Measurements from ENCODE around the gene TMBIM6.
"Not testable (repeated sequence)": the region's sequence is repeated elsewhere in the genome, so short reads cannot be mapped to it uniquely, and the experiment has no call there.

TMBIM6 gene

DNA sequence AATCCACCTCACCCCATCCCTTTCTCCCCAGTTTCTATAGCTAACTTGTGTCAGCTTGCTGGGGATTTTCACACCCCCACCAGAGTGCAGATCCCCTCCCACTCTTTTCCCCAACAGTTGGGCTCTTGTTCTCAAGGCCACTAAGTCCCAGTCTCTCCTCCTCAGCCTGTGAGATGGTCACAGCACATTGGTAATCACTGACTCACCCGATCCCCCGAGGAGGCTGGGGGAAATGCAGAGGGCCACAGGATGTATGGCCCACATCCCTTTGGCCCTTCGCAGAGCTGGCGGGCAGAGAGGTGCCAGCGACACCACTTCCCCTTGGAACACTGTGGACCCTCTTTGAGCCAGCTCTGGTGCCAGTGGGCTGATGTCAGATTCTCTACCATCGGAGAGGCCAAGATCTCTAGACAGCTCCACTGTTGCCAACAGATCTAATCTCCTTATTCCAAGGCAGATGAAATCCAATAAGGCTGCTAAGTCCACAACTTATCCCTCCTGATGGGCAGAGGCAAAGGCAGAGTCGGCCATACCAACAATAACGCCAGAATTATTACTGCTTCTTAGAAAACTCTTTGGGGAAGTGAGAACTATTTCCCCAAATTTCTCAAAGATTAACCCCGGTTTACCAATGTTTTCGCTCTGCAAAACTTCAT lies 35.8 kb upstream of the TMBIM6 start:
- H3K27ac ChIP-seq (ENCODE audit: insufficient read depth, low read depth, low read length, poor library complexity, severe bottlenecking) = no peak overlapping the region
- WGBS, 2 experiments = 42 to 55% methylated on average over 10 of the region's 10 CpGs
- peak overlapping the region; percentile 68 for H3K4me3 ChIP-seq (ENCODE audit: insufficient read depth, low read depth, low read length)

DNA sequence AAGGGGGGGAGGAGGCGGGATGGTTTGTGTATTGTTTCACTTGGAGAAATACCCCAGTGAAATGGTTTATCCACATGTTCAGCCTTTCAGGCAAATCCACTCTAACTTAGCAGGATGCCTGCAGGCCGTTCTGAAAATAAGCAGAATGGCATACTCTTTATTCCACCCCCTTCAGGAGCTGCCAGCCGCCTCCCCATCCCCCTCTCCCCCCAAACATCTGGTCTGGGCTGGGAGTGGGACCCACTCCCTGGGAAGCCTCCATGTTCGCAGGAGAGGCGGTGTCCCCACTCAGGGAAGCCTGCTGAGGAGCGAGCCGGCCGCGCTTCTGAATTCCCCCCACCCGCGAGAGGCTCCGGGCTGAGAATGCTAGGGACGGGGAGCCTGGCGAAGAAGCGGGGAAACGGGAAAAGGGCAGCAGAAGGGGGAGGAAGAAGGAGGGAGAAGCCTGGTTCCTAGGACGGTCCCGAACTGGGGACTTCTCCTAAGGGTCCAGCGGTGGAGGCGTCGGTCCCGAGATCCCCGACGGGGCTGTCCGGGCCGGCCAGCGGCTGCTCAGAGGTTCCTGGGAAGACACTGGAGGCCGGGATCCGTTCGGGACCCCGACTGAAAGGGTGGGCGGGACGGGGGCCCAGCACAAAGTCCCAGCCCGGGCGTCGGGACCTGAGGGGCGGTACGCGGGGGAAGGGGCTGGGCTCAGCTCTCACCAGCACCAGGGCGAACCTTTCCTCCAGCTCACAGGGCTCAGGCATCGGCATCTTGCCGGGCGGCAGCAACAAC lies 34.8 kb upstream of the TMBIM6 start:
- WGBS, 2 experiments = 1% methylated on average over 43 of the region's 43 CpGs
- Histone ChIP-seq H3K27me3 (ENCODE audit: control insufficient read depth, insufficient read depth, low read length, poor library complexity, severe bottlenecking) (peaks cover 24% of the 10 kb centered on the region), H3K36me3 (ENCODE audit: control insufficient read depth, insufficient read depth, low read length) (no peaks in the 10 kb centered on the region), H3K9me3 (ENCODE audit: control insufficient read depth, low read length) (no peaks in the 10 kb centered on the region), H3K27ac (ENCODE audit: insufficient read depth, low read depth, low read length, poor library complexity, severe bottlenecking) (no peak overlapping the region), H3K4me1 (ENCODE audit: control insufficient read depth, insufficient read depth, low read length) (peaks cover 18% of the 10 kb centered on the region), H3K4me3 (ENCODE audit: insufficient read depth, low read depth, low read length) (peak overlapping the region; percentile 68)

More for the DNA sequence above, 35.8 kb upstream of the TMBIM6 start:
- peaks cover 18% of the 10 kb centered on the region for H3K4me1 ChIP-seq (ENCODE audit: control insufficient read depth, insufficient read depth, low read length)
- H3K9me3 ChIP-seq (ENCODE audit: control insufficient read depth, low read length) = no peaks in the 10 kb centered on the region
- peaks cover 24% of the 10 kb centered on the region for H3K27me3 ChIP-seq (ENCODE audit: control insufficient read depth, insufficient read depth, low read length, poor library complexity, severe bottlenecking)
- no peaks in the 10 kb centered on the region for H3K36me3 ChIP-seq (ENCODE audit: control insufficient read depth, insufficient read depth, low read length)

DNA sequence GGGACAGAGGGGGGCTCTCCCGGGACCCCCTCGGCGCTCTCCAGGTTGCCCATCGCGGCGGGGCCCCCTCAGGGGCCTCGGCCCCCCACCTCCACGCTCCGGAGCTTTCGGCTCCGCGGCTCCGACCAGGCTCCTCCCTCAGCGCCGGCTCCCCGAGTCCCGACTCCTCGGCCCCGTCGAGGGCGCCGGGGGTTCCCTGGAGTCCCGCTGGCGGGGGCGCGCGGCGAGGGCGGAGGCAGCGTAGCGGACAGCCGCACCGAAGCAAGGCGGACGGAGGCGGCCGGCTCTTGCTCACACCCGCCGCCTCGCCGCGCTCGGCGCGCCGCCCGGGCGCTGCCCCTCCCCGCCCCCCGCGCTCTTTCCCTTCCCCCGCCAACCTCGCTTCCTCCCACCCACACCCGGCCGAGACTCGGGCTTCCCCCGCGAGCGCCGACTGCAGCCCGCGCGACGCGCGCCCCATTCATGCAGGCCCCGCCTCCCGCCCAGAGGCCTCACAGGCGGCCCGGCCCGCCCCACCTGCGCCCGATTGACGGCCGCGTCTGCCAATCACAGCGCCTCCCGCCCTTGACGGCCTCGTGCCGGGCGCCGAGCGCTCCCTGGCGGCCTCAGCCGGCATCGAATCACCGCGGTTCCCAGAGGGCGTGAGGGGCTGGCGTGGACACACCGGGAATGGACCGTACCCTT lies 34.1 kb upstream of the TMBIM6 start, which contains the start of gene FMNL3:
TSS of gene FMNL3 (minus strand) at position 278 of the 684 bp plus-strand sequence. CDS start at position 53, 225 bp downstream.
- H3K4me1 ChIP-seq (ENCODE audit: control insufficient read depth, insufficient read depth, low read length) = peaks cover 18% of the 10 kb centered on the region
- no peak within 1 kb of the TSS for H3K27ac ChIP-seq (ENCODE audit: insufficient read depth, low read depth, low read length, poor library complexity, severe bottlenecking)
- no peaks in the 10 kb centered on the region for H3K9me3 ChIP-seq (ENCODE audit: control insufficient read depth, low read length)
- H3K4me3 ChIP-seq (ENCODE audit: insufficient read depth, low read depth, low read length) = peak within 1 kb of the TSS; percentile 68
- no peaks in the 10 kb centered on the region for H3K36me3 ChIP-seq (ENCODE audit: control insufficient read depth, insufficient read depth, low read length)
- peaks cover 24% of the 10 kb centered on the region for H3K27me3 ChIP-seq (ENCODE audit: control insufficient read depth, insufficient read depth, low read length, poor library complexity, severe bottlenecking)
- 0 to 1% methylated on average over 90 to 93 of the region's 93 CpGs for WGBS, 2 experiments

DNA sequence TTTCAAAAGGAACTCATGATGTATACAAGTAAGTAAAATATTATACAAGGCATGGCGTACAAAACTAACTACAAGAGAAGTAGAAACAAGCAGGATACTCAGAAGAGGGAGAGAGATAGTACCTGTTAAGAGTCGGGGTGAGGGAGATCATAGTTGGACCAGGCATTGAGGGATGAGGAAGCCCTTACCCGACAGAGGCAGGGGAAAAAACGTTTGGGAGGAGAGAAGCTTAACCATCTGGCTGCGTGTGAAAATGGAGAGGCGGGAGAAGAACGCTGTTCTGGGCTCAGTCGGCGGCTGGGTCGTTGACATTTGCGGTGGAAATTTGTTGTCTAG lies 33.6 kb upstream of the TMBIM6 start:
- Histone ChIP-seq H3K9me3 (ENCODE audit: control insufficient read depth, low read length) (no peaks in the 10 kb centered on the region), H3K36me3 (ENCODE audit: control insufficient read depth, insufficient read depth, low read length) (no peaks in the 10 kb centered on the region), H3K4me3 (ENCODE audit: insufficient read depth, low read depth, low read length) (no peak overlapping the region), H3K27me3 (ENCODE audit: control insufficient read depth, insufficient read depth, low read length, poor library complexity, severe bottlenecking) (peaks cover 24% of the 10 kb centered on the region), H3K27ac (ENCODE audit: insufficient read depth, low read depth, low read length, poor library complexity, severe bottlenecking) (no peak overlapping the region), H3K4me1 (ENCODE audit: control insufficient read depth, insufficient read depth, low read length) (peaks cover 14% of the 10 kb centered on the region)
- WGBS, 2 experiments = 63 to 66% methylated on average over 11 of the region's 11 CpGs

DNA sequence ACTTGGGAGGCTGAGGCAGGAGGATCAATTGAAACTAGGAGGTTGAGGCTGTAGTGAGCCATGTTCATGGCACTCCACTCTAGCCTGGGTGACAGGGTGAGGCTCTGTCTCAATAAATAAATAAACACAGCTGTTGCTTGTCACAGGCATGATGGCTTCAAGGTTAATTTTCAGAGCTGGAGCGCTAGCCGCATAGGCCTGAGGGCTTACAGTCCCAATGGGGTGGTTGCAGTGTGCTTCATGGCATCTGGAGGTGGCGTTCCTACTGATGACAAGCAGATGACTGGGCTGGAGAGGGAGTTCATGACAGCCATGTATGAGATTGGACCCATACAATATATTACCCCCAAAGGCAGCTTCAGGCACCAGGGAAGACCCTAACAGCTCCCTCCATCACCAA lies 32.5 kb upstream of the TMBIM6 start:
- peaks cover 24% of the 10 kb centered on the region for H3K27me3 ChIP-seq (ENCODE audit: control insufficient read depth, insufficient read depth, low read length, poor library complexity, severe bottlenecking)
- H3K27ac ChIP-seq (ENCODE audit: insufficient read depth, low read depth, low read length, poor library complexity, severe bottlenecking) = no peak overlapping the region
- H3K36me3 ChIP-seq (ENCODE audit: control insufficient read depth, insufficient read depth, low read length) = no peaks in the 10 kb centered on the region
- H3K4me1 ChIP-seq (ENCODE audit: control insufficient read depth, insufficient read depth, low read length) = peaks cover 8% of the 10 kb centered on the region
- H3K4me3 ChIP-seq (ENCODE audit: insufficient read depth, low read depth, low read length) = no peak overlapping the region
- 92 to 93% methylated on average over 3 of the region's 3 CpGs for WGBS, 2 experiments
- no peaks in the 10 kb centered on the region for H3K9me3 ChIP-seq (ENCODE audit: control insufficient read depth, low read length)

DNA sequence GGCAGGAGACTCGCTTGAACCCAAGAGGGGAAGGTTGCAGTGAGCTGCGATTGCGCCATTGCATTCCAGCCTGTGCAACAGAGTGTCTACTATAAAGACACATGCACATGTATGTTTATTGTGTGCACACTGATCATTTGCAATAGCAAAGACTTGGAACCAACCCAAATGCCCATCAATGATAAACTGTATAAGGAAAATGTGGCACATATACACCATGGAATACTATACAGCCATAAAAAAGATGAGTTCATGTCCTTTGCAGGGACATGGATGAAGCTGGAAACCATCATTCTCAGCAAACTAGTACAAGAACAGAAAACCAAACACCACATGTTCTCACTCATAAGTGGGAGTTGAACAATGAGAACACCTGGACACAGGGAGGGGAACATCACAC lies 27.4 kb upstream of the TMBIM6 start:
- H3K36me3 ChIP-seq (ENCODE audit: control insufficient read depth, insufficient read depth, low read length); H3K4me1 ChIP-seq (ENCODE audit: control insufficient read depth, insufficient read depth, low read length); H3K9me3 ChIP-seq (ENCODE audit: control insufficient read depth, low read length); H3K27ac ChIP-seq (ENCODE audit: insufficient read depth, low read depth, low read length, poor library complexity, severe bottlenecking); H3K4me3 ChIP-seq (ENCODE audit: insufficient read depth, low read depth, low read length): not testable (repeated sequence)
- peaks cover 13% of the 10 kb centered on the region for H3K27me3 ChIP-seq (ENCODE audit: control insufficient read depth, insufficient read depth, low read length, poor library complexity, severe bottlenecking)
- 90 to 93% methylated on average over 3 of the region's 3 CpGs for WGBS, 2 experiments

DNA sequence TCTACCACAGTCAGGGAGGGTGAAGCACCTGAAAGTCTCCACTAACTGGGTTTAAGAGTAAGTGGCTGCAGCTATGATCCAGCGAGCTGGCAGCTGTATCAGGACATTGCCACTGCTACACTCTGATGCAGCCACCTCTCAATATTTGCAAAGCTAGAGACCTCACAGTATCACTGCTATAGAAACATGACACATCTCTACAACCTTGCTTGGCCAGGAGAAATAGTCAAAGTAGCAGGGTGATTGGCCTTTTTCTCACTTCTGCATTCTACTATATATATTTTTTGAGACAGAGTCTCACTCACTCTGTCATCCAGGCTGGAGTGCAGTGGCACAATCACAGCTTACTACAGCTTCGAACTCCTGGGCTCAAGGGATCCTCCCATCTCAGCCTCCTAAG lies 24.8 kb upstream of the TMBIM6 start:
- H3K27me3 ChIP-seq (ENCODE audit: control insufficient read depth, insufficient read depth, low read length, poor library complexity, severe bottlenecking) = peaks cover 4% of the 10 kb centered on the region
- no peak overlapping the region for H3K27ac ChIP-seq (ENCODE audit: insufficient read depth, low read depth, low read length, poor library complexity, severe bottlenecking)
- H3K9me3 ChIP-seq (ENCODE audit: control insufficient read depth, low read length) = no peaks in the 10 kb centered on the region
- H3K4me1 ChIP-seq (ENCODE audit: control insufficient read depth, insufficient read depth, low read length) = no peaks in the 10 kb centered on the region
- no peaks in the 10 kb centered on the region for H3K36me3 ChIP-seq (ENCODE audit: control insufficient read depth, insufficient read depth, low read length)
- H3K4me3 ChIP-seq (ENCODE audit: insufficient read depth, low read depth, low read length) = no peak overlapping the region
- 77 to 87% methylated on average over 2 of the region's 2 CpGs for WGBS, 2 experiments

DNA sequence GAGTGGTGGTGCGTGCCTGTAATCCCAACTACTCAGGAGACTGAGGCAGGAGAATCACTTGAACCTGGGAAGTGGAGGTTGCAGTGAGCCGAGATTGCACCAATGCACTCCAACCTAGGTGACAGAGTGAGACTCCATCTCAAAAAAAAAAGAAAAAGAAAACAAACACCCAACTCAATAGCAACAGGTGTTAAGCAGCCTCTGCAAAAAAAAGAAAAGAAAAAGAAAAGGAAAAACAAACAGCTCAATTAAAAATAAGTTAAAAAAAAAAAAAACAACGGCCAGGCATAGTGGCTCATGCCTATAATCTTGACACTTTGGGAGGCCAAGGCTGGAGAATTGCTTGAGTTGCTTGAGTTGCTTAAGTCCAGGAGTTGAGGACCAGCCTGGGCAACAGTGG lies 23.6 kb upstream of the TMBIM6 start:
- H3K4me3 ChIP-seq (ENCODE audit: insufficient read depth, low read depth, low read length); H3K27ac ChIP-seq (ENCODE audit: insufficient read depth, low read depth, low read length, poor library complexity, severe bottlenecking); H3K36me3 ChIP-seq (ENCODE audit: control insufficient read depth, insufficient read depth, low read length); H3K4me1 ChIP-seq (ENCODE audit: control insufficient read depth, insufficient read depth, low read length); H3K9me3 ChIP-seq (ENCODE audit: control insufficient read depth, low read length); H3K27me3 ChIP-seq (ENCODE audit: control insufficient read depth, insufficient read depth, low read length, poor library complexity, severe bottlenecking): not testable (repeated sequence)
- WGBS, 2 experiments = 93% methylated on average over 3 of the region's 3 CpGs

DNA sequence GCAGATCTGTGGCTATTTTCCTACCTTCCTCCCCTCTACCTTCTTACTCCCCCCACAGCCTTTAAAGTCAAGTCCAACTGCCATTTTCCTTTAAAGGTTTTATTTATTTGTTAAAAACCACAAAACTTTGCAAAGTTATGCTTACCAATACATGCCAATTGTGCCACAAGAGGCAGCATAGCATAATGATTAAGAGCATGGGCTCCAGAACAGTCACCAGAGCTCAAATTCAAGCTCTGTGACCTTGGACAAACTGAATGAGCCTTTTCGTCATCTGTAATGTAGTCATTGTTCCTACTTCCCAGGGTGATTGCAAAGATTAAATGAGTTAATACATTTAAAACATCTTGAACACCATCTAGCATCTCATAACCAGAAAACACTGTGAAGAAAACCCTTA lies 21.1 kb upstream of the TMBIM6 start:
- Histone ChIP-seq H3K27me3 (ENCODE audit: control insufficient read depth, insufficient read depth, low read length, poor library complexity, severe bottlenecking) (peaks cover 4% of the 10 kb centered on the region), H3K27ac (ENCODE audit: insufficient read depth, low read depth, low read length, poor library complexity, severe bottlenecking) (no peak overlapping the region), H3K4me3 (ENCODE audit: insufficient read depth, low read depth, low read length) (no peak overlapping the region), H3K4me1 (ENCODE audit: control insufficient read depth, insufficient read depth, low read length) (no peaks in the 10 kb centered on the region), H3K9me3 (ENCODE audit: control insufficient read depth, low read length) (no peaks in the 10 kb centered on the region), H3K36me3 (ENCODE audit: control insufficient read depth, insufficient read depth, low read length) (no peaks in the 10 kb centered on the region)
- 89 to 94% methylated on average over 1 of the region's 1 CpG for WGBS, 2 experiments

DNA sequence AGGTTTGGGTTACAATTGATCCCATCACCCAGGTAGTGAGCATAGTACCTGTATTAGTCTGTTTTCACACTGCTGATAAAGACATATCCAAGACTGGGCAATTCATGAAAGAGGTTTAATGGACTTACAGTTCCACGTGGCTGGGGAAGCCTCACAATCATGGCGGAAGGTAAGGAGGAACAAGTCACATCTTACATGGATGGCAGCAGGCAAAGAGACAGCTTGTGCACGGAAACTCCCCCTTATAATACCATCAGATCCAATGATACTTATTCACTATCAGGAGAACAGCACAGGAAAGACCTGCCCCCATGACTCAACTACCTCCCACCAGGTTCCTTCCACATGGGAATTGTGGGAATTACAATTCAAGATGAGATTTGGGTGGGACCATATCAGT lies 20.0 kb upstream of the TMBIM6 start:
- not testable (repeated sequence) for H3K4me3 ChIP-seq (ENCODE audit: insufficient read depth, low read depth, low read length); H3K27me3 ChIP-seq (ENCODE audit: control insufficient read depth, insufficient read depth, low read length, poor library complexity, severe bottlenecking); H3K36me3 ChIP-seq (ENCODE audit: control insufficient read depth, insufficient read depth, low read length); H3K27ac ChIP-seq (ENCODE audit: insufficient read depth, low read depth, low read length, poor library complexity, severe bottlenecking); H3K9me3 ChIP-seq (ENCODE audit: control insufficient read depth, low read length); H3K4me1 ChIP-seq (ENCODE audit: control insufficient read depth, insufficient read depth, low read length)
- 81 to 87% methylated on average over 3 of the region's 3 CpGs for WGBS, 2 experiments

Data from ectodermal cell (in vitro differentiated cells).